ENCODE results near the gene ASB18. TPM values are rescaled to one million over a fixed set of nuclear protein-coding genes. Genes with fewer than 3 reads are reported as not detected.
A peak's percentile ranks its signal among the peaks of the same experiment; 100 is the strongest.

The ASB18 gene
- total and polyA plus RNA-seq, 2 donors (not counting 3 experiments of a cell fraction or from before 2014, with no cell fraction given) = not detected

GRCh38 chr2:236200378-236200777 lies 63.8 kb downstream of the ASB18 start:
- H3K9me3 ChIP-seq (replicated peaks; ENCODE audit: control insufficient read depth, insufficient read depth, low read length) = no peaks in the 10 kb centered on the region
- no peak for FAIRE-seq
- ChIA-PET POLR2A (no interaction called here), CTCF (interaction anchor here (0.7 to 1.4 kb wide), 3 partner anchors 9 to 264 kb away, joined by 3 to 4 read pairs (median 3); no protein-coding TSS in a partner anchor)
- H4K20me1 ChIP-seq (replicated peaks; ENCODE audit: control insufficient read depth, extremely low read depth, insufficient read depth, low read length) = no peaks in the 10 kb centered on the region
- dilution Hi-C loops (cut with MboI; ENCODE audit: extremely low pct_ligation_motif_present, low sequenced_read_pairs) = no loop called here
- TF ChIP-seq MYC (IDR thresholded peaks at IDR 0.05; ENCODE audit: low read depth, low read length) = no peak
- TF ChIP-seq GATA2 (IDR thresholded peaks at IDR 0.05; ENCODE audit: insufficient read depth, insufficient read length, low read depth, low read length) = no peak
- no peak for TF ChIP-seq POLR2A (IDR thresholded peaks at IDR 0.05; ENCODE audit: low read depth, low read length)
- no peak for TF ChIP-seq JUN (IDR thresholded peaks at IDR 0.05; ENCODE audit: borderline replicate concordance, insufficient read depth, insufficient read length, low read depth)
- no peak for TF ChIP-seq EZH2 (IDR thresholded peaks at IDR 0.05; ENCODE audit: borderline replicate concordance, low read depth, low read length, severe bottlenecking)
- no peak for TF ChIP-seq POLR2AphosphoS5 (IDR thresholded peaks at IDR 0.05; ENCODE audit: insufficient read depth, low read depth, low read length)
- no peaks in the 10 kb centered on the region for H3K9me1 ChIP-seq (replicated peaks; ENCODE audit: control insufficient read depth, extremely low read depth, insufficient read depth, low read length)
- no peaks in the 10 kb centered on the region for H3K4me1 ChIP-seq (ENCODE audit: control insufficient read depth, extremely low read depth, insufficient read depth, low read length)
- DNase-seq (ENCODE audit: low read depth, low spot score) = no peak
- H2AFZ ChIP-seq (ENCODE audit: low read depth, low read length) = no peak overlapping the region
- no TSS peak for BruUV-seq (replicated peaks)
- intact Hi-C loops (cut with micrococcal nuclease) = no loop called here
- no peaks in the 10 kb centered on the region for H3K27me3 ChIP-seq (ENCODE audit: control insufficient read depth in 2 of 2, insufficient read depth in 2 of 2, low read length in 2 of 2)
- no peak overlapping the region for H3K4me2 ChIP-seq (ENCODE audit: insufficient read depth, low read length)
- H3K27ac ChIP-seq (ENCODE audit: insufficient read depth, low read depth, low read length) = no peak overlapping the region
- H3K4me3 ChIP-seq (replicated peaks in 1 of 3; ENCODE audit: insufficient read depth in 1 of 3, low read depth in 1 of 3, low read length in 3 of 3) = no peak overlapping the region
- H3K9ac ChIP-seq (replicated peaks; ENCODE audit: extremely low read depth, insufficient read depth, low read length) = no peak overlapping the region
- no peaks in the 10 kb centered on the region for H3K79me2 ChIP-seq (ENCODE audit: control insufficient read depth, insufficient read depth, low read length)
- no peaks in the 10 kb centered on the region for H3K36me3 ChIP-seq (ENCODE audit: control insufficient read depth in 2 of 2, extremely low read depth in 1 of 2, insufficient read depth in 2 of 2, low read length in 2 of 2)

- H3K4me2 ChIP-seq (ENCODE audit: insufficient read depth, low read length) = peak overlapping the region; percentile 4
- H3K4me1 ChIP-seq (ENCODE audit: control insufficient read depth, extremely low read depth, insufficient read depth, low read length) = no peaks in the 10 kb centered on the region
- H3K79me2 ChIP-seq (ENCODE audit: control insufficient read depth, insufficient read depth, low read length) = no peaks in the 10 kb centered on the region
- BruUV-seq (replicated peaks) = no TSS peak
- no peak overlapping the region for H3K9ac ChIP-seq (replicated peaks; ENCODE audit: extremely low read depth, insufficient read depth, low read length)
- H4K20me1 ChIP-seq (replicated peaks; ENCODE audit: control insufficient read depth, extremely low read depth, insufficient read depth, low read length) = no peaks in the 10 kb centered on the region
- dilution Hi-C loops (cut with MboI; ENCODE audit: extremely low pct_ligation_motif_present, low sequenced_read_pairs) = no loop called here
- DNase-seq (ENCODE audit: low read depth, low spot score) (no peak), FAIRE-seq (no peak)
- H3K9me3 ChIP-seq (replicated peaks; ENCODE audit: control insufficient read depth, insufficient read depth, low read length) = no peaks in the 10 kb centered on the region
- intact Hi-C loops (cut with micrococcal nuclease) = no loop called here
- H3K36me3 ChIP-seq (ENCODE audit: control insufficient read depth in 2 of 2, extremely low read depth in 1 of 2, insufficient read depth in 2 of 2, low read length in 2 of 2) = no peaks in the 10 kb centered on the region
- H3K9me1 ChIP-seq (replicated peaks; ENCODE audit: control insufficient read depth, extremely low read depth, insufficient read depth, low read length) = no peaks in the 10 kb centered on the region
- TF ChIP-seq, protein P1, sequence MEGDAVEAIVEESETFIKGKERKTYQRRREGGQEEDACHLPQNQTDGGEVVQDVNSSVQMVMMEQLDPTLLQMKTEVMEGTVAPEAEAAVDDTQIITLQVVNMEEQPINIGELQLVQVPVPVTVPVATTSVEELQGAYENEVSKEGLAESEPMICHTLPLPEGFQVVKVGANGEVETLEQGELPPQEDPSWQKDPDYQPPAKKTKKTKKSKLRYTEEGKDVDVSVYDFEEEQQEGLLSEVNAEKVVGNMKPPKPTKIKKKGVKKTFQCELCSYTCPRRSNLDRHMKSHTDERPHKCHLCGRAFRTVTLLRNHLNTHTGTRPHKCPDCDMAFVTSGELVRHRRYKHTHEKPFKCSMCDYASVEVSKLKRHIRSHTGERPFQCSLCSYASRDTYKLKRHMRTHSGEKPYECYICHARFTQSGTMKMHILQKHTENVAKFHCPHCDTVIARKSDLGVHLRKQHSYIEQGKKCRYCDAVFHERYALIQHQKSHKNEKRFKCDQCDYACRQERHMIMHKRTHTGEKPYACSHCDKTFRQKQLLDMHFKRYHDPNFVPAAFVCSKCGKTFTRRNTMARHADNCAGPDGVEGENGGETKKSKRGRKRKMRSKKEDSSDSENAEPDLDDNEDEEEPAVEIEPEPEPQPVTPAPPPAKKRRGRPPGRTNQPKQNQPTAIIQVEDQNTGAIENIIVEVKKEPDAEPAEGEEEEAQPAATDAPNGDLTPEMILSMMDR (IDR thresholded peaks at IDR 0.05; ENCODE audit: extremely low read depth in 1 of 2, insufficient read depth in 1 of 2, low read depth in 1 of 2, low read length in 2 of 2) = no peak
- TF ChIP-seq, protein P2, sequence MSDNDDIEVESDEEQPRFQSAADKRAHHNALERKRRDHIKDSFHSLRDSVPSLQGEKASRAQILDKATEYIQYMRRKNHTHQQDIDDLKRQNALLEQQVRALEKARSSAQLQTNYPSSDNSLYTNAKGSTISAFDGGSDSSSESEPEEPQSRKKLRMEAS (IDR thresholded peaks at IDR 0.05; ENCODE audit: insufficient read depth, insufficient read length) = no peak
- no peak for TF ChIP-seq MYC (IDR thresholded peaks at IDR 0.05; ENCODE audit: low read depth, low read length)
- no peak for TF ChIP-seq FOS (IDR thresholded peaks at IDR 0.05; ENCODE audit: borderline replicate concordance, insufficient read depth, low read length)
- H3K4me3 ChIP-seq (replicated peaks in 1 of 3; ENCODE audit: insufficient read depth in 1 of 3, low read depth in 1 of 3, low read length in 3 of 3) = no peak overlapping the region
- no peak overlapping the region for H2AFZ ChIP-seq (ENCODE audit: low read depth, low read length)
- POLR2A ChIA-PET = no interaction called here
- H3K27ac ChIP-seq (ENCODE audit: insufficient read depth, low read depth, low read length) = no peak overlapping the region
- CTCF ChIA-PET = interaction anchor here (1.4 to 2.1 kb wide), 2 partner anchors 16 to 417 kb away, joined by 6 to 9 read pairs; no protein-coding TSS in a partner anchor
- H3K27me3 ChIP-seq (ENCODE audit: control insufficient read depth in 2 of 2, insufficient read depth in 2 of 2, low read length in 2 of 2) = no peaks in the 10 kb centered on the region
These were observed 67.8 kb downstream of the ASB18 start for GRCh38 chr2:236196366-236196765.

Data from endothelial cell of umbilical vein (primary cell).